Spleen (tissue), 11 donors: ENCODE measurements around the gene SEMA5B. TPM values are rescaled to one million over a fixed set of nuclear protein-coding genes. Genes with fewer than 3 reads are reported as not detected.

Experiments used
- DNase-seq: peaks from one replicate; pipeline ENCODE4 v3.0.0-alpha.2; 2020
- H3K27ac ChIP-seq, 8 donors: fragments of 200-600 bp; sonication (generic) in 7 of 8; 1 replicate in 4 of 8; 2 replicates in 4 of 8; pipeline versions ENCODE4 v1.5.0 to v1.8.0; 2016 to 2021; ENCODE audit warnings: inconsistent platforms in 4 of 8, mild to moderate bottlenecking in 4 of 8, moderate library complexity in 1 of 8
- H3K27me3 ChIP-seq, 7 donors: fragments of 200-600 bp; sonication (generic) in 6 of 7; replicated peaks in 1 of 7; 1 replicate in 4 of 7; 2 replicates in 3 of 7; pipeline versions ENCODE4 v1.5.0 to v1.8.0; 2016 to 2021; ENCODE audit warnings: inconsistent platforms in 3 of 7, mild to moderate bottlenecking in 1 of 7
- H3K36me3 ChIP-seq, 6 donors: fragments of 200-600 bp; sonication (generic) in 5 of 6; 1 replicate in 4 of 6; 2 replicates in 2 of 6; pipeline versions ENCODE4 v1.5.0 to v1.8.0; 2016 to 2021; ENCODE audit warnings: inconsistent platforms in 2 of 6
- H3K4me1 ChIP-seq, 6 donors: fragments of 200-600 bp; sonication (generic) in 5 of 6; 1 replicate in 3 of 6; 2 replicates in 3 of 6; pipeline versions ENCODE4 v1.5.0 to v1.8.0; 2016 to 2021; ENCODE audit warnings: inconsistent platforms in 3 of 6
- H3K4me3 ChIP-seq, 8 donors: fragments of 200-600 bp; sonication (generic) in 7 of 8; 1 replicate in 4 of 8; 2 replicates in 4 of 8; pipeline versions ENCODE4 v1.5.0 to v1.8.0; 2016 to 2021; ENCODE audit warnings: inconsistent platforms in 4 of 8, mild to moderate bottlenecking in 4 of 8, moderate library complexity in 2 of 8
- H3K9me3 ChIP-seq, 8 donors: fragments of 200-600 bp; sonication (generic) in 7 of 8; 1 replicate in 4 of 8; 2 replicates in 4 of 8; pipeline versions ENCODE4 v1.5.0 to v1.8.0; 2016 to 2021; ENCODE audit warnings: inconsistent platforms in 4 of 8
- CTCF ChIP-seq, 11 experiments: fragments of 200-600 bp in 7 of 11; fragments of 450-650 bp in 4 of 11; sonication (generic) in 4 of 11; IDR thresholded peaks in 8 of 11; conservative IDR thresholded peaks in 3 of 11; 1 replicate in 7 of 11; 2 replicates in 4 of 11; pipeline versions ENCODE4 v1.4.0 to v1.8.0; 2016 to 2021; ENCODE audit warnings: antibody characterized with exemption in 11 of 11, inconsistent platforms in 4 of 11, mild to moderate bottlenecking in 1 of 11
- POLR2A ChIP-seq, 3 donors: fragments of 450-650 bp; IDR thresholded peaks; one replicate each; pipeline ENCODE4 v1.5.1; 2017; ENCODE audit warnings: antibody characterized with exemption in 3 of 3, mild to moderate bottlenecking in 1 of 3
- POLR2AphosphoS5 ChIP-seq, 3 donors: sonication (generic); formaldehyde crosslinking; IDR thresholded peaks; one replicate each; pipeline ENCODE4 v1.5.1; 2017; ENCODE audit warnings: antibody characterized with exemption in 3 of 3
- WGBS, 5 donors: extraction: QIAGEN DNeasy Blood & Tissue Kit in 3 of 5; methylation state at CpG; one replicate each; pipeline versions ENCODE4 v1.1.5 to v1.1.7; 2013 to 2018; 5-methylcytosine and 5-hydroxymethylcytosine counted together
- intact Hi-C: fragments of 100-400 bp; cut with DNase I; formaldehyde crosslinking; loops from one replicate; pipeline ENCODE4 v1.15.0; 2023; ENCODE audit warnings: low total_unique reads
- polyA plus RNA-seq, 3 donors: library from polyadenylated mRNA; stranded (reverse); fragments of 200-250 nt; gene quantifications; one replicate each; pipeline ENCODE4 v1.2.1, GENCODE V29; 2013
- total RNA-seq, 7 donors: library from RNA; depleted of rRNA in 3 of 7; stranded (reverse); fragments of >200 nt in 3 of 7; fragmentation: NEBNext Ultra II Directional in 4 of 7; extraction: Animal tissue kit (Norgen Biotek cat#: 25700) in 4 of 7; gene quantifications; one replicate each; pipeline versions ENCODE4 v1.1.0 to v1.2.1, GENCODE V29; 2016 to 2021
- donor health status: healthy with polysubstance abuse.
- donor health status: DM: no; HTN: no; CAD: no; lungs with moderate emphysema.
- donor health status: DM: no; HTN: no; CAD: no.
- donor health status: Bipolar disorder and iron deficiency.
- donor health status: healthy.
- donor health status: DM: no; HTN: no; CAD: no.
- donor health status: DM: yes; HTN: yes; CAD: no.

Gene SEMA5B
- total and polyA plus RNA-seq, 10 donors = 0.09 to 0.63 (median 0.41) TPM; not detected in 3

DNA sequence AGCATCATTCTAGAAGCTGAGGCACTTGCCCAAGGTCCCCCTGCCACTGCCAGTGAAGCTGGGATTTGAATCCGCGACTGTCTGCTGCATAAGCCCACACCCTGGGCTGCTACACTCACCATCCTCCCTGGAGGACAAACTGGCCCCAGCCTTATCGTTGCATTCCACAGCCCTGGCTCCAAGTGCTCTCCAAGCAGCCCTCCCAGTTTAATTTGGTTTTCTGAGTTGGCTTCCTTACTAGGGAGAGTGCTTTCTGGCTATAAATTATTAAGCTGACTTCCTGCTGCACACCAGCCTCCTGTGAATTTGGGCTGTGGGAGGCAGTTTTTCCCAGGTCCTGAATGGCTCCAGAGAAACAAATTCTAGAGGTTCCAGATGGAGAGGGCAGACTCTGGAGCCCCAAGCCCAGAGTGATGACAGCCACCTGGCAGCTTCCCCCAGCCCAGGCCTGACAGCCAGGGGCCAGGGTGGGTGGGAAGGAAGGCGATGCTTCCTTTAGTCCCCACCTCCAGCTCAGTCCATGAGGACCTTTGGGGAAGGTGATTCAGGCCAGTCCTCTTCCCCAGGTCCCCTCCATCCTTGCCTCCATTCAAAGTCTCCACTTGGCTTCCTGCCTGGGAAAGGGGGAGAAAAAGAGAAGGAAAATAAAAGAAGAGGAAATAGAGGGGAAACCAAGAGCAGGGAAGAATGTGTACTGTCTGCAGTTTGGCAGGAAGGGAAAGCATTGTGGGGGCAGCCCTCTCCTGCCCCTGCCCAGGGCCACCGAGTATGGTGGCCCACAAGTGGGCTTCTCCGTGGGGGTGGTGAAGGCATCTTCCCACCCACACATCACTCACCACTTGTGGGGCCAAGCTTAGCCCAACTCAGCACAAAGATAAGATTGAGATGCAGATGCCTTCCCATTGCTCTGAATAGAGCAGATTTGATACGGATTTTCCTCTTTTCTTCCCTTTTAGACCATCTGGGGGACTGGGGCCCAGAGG, 69.6 kb downstream of the SEMA5B start:
- DNase-seq = no peak

GRCh38 chr3:122956693-122957455, 70.7 kb downstream of the SEMA5B start:
- WGBS, 5 donors = 77 to 88% (median 83%) methylated on average over 15 of the region's 15 CpGs
- H3K9me3 ChIP-seq = no peaks in the 10 kb centered on the region
- no peak overlapping the region for H3K27ac ChIP-seq
- TF ChIP-seq POLR2AphosphoS5 (IDR thresholded peaks at IDR 0.05) (no peak), POLR2A (IDR thresholded peaks at IDR 0.05) (no peak), CTCF (IDR thresholded peaks at IDR 0.05 in 8 of 11, conservative IDR thresholded peaks at IDR 0.05 in 3 of 11) (no peak)
- H3K4me1 ChIP-seq = peaks cover 0 to 15% (median 3%) of the 10 kb centered on the region in 6 donors
- DNase-seq = no peak
- H3K4me3 ChIP-seq = no peak overlapping the region
- peaks cover 0 to 29% (median 0%) of the 10 kb centered on the region in 7 donors for H3K27me3 ChIP-seq
- H3K36me3 ChIP-seq = no peaks in the 10 kb centered on the region
- intact Hi-C loops = no loop called here

More for the DNA sequence above, 69.6 kb downstream of the SEMA5B start:
- intact Hi-C loops = no loop called here
- H3K4me1 ChIP-seq = peaks cover 0 to 7% (median 0%) of the 10 kb centered on the region in 6 donors
- no peak overlapping the region for H3K4me3 ChIP-seq
- no peak overlapping the region for H3K27ac ChIP-seq
- H3K9me3 ChIP-seq = no peaks in the 10 kb centered on the region
- 42 to 53% (median 45%) methylated on average over 7 of the region's 7 CpGs for WGBS, 5 donors
- H3K27me3 ChIP-seq = peaks cover 0 to 29% (median 0%) of the 10 kb centered on the region in 7 donors
- TF ChIP-seq POLR2AphosphoS5 (IDR thresholded peaks at IDR 0.05) = no peak
- no peak for TF ChIP-seq POLR2A (IDR thresholded peaks at IDR 0.05)
- TF ChIP-seq CTCF (IDR thresholded peaks at IDR 0.05 in 8 of 11, conservative IDR thresholded peaks at IDR 0.05 in 3 of 11) = no peak
- H3K36me3 ChIP-seq = no peaks in the 10 kb centered on the region

DNA sequence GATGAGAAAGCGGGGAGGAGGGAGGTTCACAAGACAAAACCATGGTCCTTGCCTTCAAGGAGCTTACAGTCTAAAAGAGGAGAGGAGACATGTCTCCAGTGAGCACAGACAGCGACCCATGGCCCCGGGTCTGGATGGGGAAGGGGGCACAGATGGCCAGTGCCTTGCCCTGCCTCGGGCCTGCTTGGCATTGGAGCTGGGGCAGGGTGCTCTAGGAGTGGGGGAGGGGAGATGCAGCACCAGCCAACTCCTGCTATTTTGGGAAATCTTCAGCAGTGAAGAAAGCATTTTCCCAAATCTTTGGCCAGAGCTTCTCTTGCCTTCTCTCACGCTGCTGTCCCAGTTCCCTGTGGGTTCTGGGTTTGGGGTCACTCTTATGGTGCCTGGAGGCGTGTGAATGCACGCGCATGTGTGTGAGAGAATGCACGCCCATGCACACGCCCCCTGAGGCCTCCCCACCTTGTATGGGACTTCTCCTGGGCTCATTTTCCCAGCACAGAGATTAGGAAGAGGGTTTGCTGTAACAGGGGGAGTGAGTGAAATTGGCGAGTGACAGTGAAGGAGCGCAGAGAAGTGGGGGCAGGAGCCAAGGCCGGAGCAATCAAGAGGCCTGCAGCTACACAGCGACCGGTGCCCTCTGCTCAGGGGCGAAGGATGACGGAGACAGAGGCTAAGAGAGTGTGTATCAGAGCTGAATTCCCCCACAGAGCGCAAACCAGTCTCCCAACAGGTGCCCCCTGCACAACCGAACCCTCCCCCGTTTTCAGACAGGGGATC, 71.5 kb downstream of the SEMA5B start:
- 86 to 91% (median 88%) methylated on average over 19 to 20 of the region's 20 CpGs for WGBS, 5 donors

More for the DNA sequence above, 71.5 kb downstream of the SEMA5B start:
- Histone ChIP-seq H3K36me3 (no peaks in the 10 kb centered on the region), H3K27me3 (peaks cover 0 to 29% (median 0%) of the 10 kb centered on the region in 7 donors), H3K9me3 (no peaks in the 10 kb centered on the region), H3K4me1 (peaks cover 0 to 15% (median 3%) of the 10 kb centered on the region in 6 donors), H3K27ac (no peak overlapping the region), H3K4me3 (no peak overlapping the region)
- intact Hi-C loops = no loop called here
- no peak for DNase-seq
- TF ChIP-seq POLR2AphosphoS5 (IDR thresholded peaks at IDR 0.05) (no peak), POLR2A (IDR thresholded peaks at IDR 0.05) (no peak), CTCF (IDR thresholded peaks at IDR 0.05 in 8 of 11, conservative IDR thresholded peaks at IDR 0.05 in 3 of 11) (no peak)
